ENCODE results near the gene RNASEH2A. TPM values are rescaled to one million over a fixed set of nuclear protein-coding genes. Genes with fewer than 3 reads are reported as not detected.

The RNASEH2A gene
- total and polyA plus RNA-seq, 2 of the 13 experiments (the other 11 are each of a cell fraction or from before 2014, with no cell fraction given) = 25.1 to 35.8 TPM

DNA sequence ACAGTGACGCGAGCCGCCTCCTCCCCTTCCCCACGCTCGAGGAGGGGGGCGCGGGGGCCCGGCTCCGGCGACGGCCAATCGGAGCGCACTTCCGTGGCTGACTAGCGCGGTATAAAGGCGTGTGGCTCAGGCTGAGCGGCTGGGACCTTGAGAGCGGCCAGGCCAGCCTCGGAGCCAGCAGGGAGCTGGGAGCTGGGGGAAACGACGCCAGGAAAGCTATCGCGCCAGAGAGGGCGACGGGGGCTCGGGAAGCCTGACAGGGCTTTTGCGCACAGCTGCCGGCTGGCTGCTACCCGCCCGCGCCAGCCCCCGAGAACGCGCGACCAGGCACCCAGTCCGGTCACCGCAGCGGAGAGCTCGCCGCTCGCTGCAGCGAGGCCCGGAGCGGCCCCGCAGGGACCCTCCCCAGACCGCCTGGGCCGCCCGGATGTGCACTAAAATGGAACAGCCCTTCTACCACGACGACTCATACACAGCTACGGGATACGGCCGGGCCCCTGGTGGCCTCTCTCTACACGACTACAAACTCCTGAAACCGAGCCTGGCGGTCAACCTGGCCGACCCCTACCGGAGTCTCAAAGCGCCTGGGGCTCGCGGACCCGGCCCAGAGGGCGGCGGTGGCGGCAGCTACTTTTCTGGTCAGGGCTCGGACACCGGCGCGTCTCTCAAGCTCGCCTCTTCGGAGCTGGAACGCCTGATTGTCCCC is 14.9 kb upstream of the RNASEH2A start, which contains the start of gene JUNB (continued):
- TF ChIP-seq, protein P1, sequence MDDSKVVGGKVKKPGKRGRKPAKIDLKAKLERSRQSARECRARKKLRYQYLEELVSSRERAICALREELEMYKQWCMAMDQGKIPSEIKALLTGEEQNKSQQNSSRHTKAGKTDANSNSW (CRISPR knock-in tag; IDR thresholded peaks at IDR 0.05; ENCODE audit: borderline replicate concordance) = no peak
- TF ChIP-seq SALL1 (CRISPR knock-in tag; IDR thresholded peaks at IDR 0.05) (peak; percentile 92), RBM22 (optimal IDR thresholded peaks at IDR 0.05; ENCODE audit: low read length) (peak; percentile 70), FOXK2 (IDR thresholded peaks at IDR 0.05) (no peak), TBL1XR1 (IDR thresholded peaks at IDR 0.05; ENCODE audit: borderline replicate concordance, low read length, partially characterized antibody) (peak; percentile 74), HDAC1 (CRISPR knock-in tag; IDR thresholded peaks at IDR 0.05) (peak; percentile 98), AKNA (CRISPR knock-in tag; IDR thresholded peaks at IDR 0.05; ENCODE audit: borderline replicate concordance) (no peak), ZZZ3 (CRISPR knock-in tag; IDR thresholded peaks at IDR 0.05; ENCODE audit: borderline replicate concordance) (0 out of 2 replicates have a peak, but pooled peaks have one; percentile 55), TOE1 (CRISPR knock-in tag; IDR thresholded peaks at IDR 0.05) (no peak), MIER3 (CRISPR knock-in tag; IDR thresholded peaks at IDR 0.05; ENCODE audit: borderline replicate concordance) (peak; percentile 79; the same call in 1 of the 2 replicates), REXO4 (CRISPR knock-in tag; IDR thresholded peaks at IDR 0.05; ENCODE audit: borderline replicate concordance) (no peak)
- TF ChIP-seq, protein P2, sequence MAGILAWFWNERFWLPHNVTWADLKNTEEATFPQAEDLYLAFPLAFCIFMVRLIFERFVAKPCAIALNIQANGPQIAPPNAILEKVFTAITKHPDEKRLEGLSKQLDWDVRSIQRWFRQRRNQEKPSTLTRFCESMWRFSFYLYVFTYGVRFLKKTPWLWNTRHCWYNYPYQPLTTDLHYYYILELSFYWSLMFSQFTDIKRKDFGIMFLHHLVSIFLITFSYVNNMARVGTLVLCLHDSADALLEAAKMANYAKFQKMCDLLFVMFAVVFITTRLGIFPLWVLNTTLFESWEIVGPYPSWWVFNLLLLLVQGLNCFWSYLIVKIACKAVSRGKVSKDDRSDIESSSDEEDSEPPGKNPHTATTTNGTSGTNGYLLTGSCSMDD (CRISPR knock-in tag; IDR thresholded peaks at IDR 0.05) = no peak
- TF ChIP-seq, protein P3, sequence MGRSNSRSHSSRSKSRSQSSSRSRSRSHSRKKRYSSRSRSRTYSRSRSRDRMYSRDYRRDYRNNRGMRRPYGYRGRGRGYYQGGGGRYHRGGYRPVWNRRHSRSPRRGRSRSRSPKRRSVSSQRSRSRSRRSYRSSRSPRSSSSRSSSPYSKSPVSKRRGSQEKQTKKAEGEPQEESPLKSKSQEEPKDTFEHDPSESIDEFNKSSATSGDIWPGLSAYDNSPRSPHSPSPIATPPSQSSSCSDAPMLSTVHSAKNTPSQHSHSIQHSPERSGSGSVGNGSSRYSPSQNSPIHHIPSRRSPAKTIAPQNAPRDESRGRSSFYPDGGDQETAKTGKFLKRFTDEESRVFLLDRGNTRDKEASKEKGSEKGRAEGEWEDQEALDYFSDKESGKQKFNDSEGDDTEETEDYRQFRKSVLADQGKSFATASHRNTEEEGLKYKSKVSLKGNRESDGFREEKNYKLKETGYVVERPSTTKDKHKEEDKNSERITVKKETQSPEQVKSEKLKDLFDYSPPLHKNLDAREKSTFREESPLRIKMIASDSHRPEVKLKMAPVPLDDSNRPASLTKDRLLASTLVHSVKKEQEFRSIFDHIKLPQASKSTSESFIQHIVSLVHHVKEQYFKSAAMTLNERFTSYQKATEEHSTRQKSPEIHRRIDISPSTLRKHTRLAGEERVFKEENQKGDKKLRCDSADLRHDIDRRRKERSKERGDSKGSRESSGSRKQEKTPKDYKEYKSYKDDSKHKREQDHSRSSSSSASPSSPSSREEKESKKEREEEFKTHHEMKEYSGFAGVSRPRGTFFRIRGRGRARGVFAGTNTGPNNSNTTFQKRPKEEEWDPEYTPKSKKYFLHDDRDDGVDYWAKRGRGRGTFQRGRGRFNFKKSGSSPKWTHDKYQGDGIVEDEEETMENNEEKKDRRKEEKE (IDR thresholded peaks at IDR 0.05) = no peak
- TF ChIP-seq, protein P4, sequence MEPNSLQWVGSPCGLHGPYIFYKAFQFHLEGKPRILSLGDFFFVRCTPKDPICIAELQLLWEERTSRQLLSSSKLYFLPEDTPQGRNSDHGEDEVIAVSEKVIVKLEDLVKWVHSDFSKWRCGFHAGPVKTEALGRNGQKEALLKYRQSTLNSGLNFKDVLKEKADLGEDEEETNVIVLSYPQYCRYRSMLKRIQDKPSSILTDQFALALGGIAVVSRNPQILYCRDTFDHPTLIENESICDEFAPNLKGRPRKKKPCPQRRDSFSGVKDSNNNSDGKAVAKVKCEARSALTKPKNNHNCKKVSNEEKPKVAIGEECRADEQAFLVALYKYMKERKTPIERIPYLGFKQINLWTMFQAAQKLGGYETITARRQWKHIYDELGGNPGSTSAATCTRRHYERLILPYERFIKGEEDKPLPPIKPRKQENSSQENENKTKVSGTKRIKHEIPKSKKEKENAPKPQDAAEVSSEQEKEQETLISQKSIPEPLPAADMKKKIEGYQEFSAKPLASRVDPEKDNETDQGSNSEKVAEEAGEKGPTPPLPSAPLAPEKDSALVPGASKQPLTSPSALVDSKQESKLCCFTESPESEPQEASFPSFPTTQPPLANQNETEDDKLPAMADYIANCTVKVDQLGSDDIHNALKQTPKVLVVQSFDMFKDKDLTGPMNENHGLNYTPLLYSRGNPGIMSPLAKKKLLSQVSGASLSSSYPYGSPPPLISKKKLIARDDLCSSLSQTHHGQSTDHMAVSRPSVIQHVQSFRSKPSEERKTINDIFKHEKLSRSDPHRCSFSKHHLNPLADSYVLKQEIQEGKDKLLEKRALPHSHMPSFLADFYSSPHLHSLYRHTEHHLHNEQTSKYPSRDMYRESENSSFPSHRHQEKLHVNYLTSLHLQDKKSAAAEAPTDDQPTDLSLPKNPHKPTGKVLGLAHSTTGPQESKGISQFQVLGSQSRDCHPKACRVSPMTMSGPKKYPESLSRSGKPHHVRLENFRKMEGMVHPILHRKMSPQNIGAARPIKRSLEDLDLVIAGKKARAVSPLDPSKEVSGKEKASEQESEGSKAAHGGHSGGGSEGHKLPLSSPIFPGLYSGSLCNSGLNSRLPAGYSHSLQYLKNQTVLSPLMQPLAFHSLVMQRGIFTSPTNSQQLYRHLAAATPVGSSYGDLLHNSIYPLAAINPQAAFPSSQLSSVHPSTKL (CRISPR knock-in tag; IDR thresholded peaks at IDR 0.05) = peak; percentile 81
